ENCODE results near the gene UGT1A4.

DNA sequence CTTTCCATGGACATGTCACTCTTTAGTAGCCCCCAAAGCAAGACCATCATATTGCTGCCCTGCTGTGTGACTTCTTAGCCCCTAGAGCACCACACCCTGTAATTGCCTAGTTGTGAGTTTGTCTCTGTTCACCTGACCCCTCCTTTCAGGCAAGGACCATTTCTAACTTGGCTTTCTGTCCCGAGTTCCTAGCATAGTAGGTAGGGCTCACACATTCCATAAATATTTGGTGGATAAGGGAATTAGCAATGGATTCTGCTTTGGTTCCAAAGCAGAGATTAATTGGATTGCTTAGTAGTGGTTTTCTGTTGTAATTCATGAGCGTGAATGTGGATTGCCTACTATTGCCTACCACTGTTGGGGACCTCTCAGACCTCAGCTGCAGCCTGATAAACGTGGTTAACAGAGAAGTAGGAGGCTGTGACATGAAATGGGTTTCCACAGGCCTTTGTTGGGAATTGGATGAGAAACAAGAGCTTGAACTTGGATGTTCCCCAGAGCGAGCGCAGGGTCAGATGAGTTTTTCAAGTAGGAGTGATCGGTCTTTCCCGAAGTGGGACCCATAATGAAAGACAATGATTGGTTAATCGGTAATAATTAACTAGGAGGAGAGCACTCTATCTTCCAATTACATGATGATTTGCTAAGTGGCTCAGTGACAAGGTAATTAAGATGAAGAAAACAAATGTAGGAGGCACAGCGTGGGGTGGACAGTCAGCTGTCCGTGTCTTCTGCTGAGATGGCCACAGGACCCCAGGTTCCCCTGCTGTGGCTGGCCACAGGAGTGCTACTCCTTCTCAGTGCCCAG lies 28.1 kb downstream of the UGT1A4 start:
- TF ChIP-seq BACH1 (tag; IDR thresholded peaks at IDR 0.05) (no peak), RFX5 (IDR thresholded peaks at IDR 0.05; ENCODE audit: low read depth, low read length) (no peak), SMARCA5 (IDR thresholded peaks at IDR 0.05) (no peak)
- TF ChIP-seq, protein P1, sequence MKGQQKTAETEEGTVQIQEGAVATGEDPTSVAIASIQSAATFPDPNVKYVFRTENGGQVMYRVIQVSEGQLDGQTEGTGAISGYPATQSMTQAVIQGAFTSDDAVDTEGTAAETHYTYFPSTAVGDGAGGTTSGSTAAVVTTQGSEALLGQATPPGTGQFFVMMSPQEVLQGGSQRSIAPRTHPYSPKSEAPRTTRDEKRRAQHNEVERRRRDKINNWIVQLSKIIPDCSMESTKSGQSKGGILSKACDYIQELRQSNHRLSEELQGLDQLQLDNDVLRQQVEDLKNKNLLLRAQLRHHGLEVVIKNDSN (CRISPR knock-in tag; IDR thresholded peaks at IDR 0.05), result no peak
- TF ChIP-seq, protein P2, sequence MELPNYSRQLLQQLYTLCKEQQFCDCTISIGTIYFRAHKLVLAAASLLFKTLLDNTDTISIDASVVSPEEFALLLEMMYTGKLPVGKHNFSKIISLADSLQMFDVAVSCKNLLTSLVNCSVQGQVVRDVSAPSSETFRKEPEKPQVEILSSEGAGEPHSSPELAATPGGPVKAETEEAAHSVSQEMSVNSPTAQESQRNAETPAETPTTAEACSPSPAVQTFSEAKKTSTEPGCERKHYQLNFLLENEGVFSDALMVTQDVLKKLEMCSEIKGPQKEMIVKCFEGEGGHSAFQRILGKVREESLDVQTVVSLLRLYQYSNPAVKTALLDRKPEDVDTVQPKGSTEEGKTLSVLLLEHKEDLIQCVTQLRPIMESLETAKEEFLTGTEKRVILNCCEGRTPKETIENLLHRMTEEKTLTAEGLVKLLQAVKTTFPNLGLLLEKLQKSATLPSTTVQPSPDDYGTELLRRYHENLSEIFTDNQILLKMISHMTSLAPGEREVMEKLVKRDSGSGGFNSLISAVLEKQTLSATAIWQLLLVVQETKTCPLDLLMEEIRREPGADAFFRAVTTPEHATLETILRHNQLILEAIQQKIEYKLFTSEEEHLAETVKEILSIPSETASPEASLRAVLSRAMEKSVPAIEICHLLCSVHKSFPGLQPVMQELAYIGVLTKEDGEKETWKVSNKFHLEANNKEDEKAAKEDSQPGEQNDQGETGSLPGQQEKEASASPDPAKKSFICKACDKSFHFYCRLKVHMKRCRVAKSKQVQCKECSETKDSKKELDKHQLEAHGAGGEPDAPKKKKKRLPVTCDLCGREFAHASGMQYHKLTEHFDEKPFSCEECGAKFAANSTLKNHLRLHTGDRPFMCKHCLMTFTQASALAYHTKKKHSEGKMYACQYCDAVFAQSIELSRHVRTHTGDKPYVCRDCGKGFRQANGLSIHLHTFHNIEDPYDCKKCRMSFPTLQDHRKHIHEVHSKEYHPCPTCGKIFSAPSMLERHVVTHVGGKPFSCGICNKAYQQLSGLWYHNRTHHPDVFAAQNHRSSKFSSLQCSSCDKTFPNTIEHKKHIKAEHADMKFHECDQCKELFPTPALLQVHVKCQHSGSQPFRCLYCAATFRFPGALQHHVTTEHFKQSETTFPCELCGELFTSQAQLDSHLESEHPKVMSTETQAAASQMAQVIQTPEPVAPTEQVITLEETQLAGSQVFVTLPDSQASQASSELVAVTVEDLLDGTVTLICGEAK (IDR thresholded peaks at IDR 0.05), result no peak
- TF ChIP-seq, protein P2 (CRISPR knock-in tag; IDR thresholded peaks at IDR 0.05), result no peak

Data from K562 (cell line).